HepG2 (cell line): ENCODE results near the gene ADAMTSL3.
"Not testable (repeated sequence)": the region's sequence is repeated elsewhere in the genome, so short reads cannot be mapped to it uniquely, and the experiment has no call there.

Experiments used
- CTCF ChIP-seq: sonication (generic); formaldehyde crosslinking; IDR thresholded peaks from 2 replicates; pipeline ENCODE4 v1.5.0; 2020; ENCODE audit warnings: mild to moderate bottlenecking, missing genetic modification reagents, moderate library complexity
- EP300 ChIP-seq, 3 experiments: sonication (generic) in 1 of 3; formaldehyde crosslinking in 1 of 3; IDR thresholded peaks; 2 replicates each; pipeline versions ENCODE4 v1.5.1 to v1.6.1; 2011 to 2020; ENCODE audit warnings: low read depth in 2 of 3, low read length in 2 of 3, borderline replicate concordance in 1 of 3, improper control_type of control experiment in 1 of 3, mild to moderate bottlenecking in 1 of 3, missing genetic modification reagents in 1 of 3, moderate library complexity in 1 of 3
- EZH2 ChIP-seq: conservative IDR thresholded peaks from 2 replicates; pipeline ENCODE4 v1.6.1; 2012; ENCODE audit warnings: mild to moderate bottlenecking, low read depth, low read length, moderate library complexity
- GABPB1 ChIP-seq: IDR thresholded peaks from 2 replicates; pipeline ENCODE4 v1.6.1; 2016; ENCODE audit warnings: mild to moderate bottlenecking, missing genetic modification reagents, moderate library complexity, missing compliant biosample characterization
- HMG20A ChIP-seq: IDR thresholded peaks from 2 replicates; pipeline ENCODE4 v1.6.1; 2016; ENCODE audit warnings: borderline replicate concordance
- NFAT5 ChIP-seq: sonication (generic); formaldehyde crosslinking; IDR thresholded peaks from 2 replicates; pipeline ENCODE4 v1.4.0; 2020; ENCODE audit warnings: missing genetic modification reagents
- NFE2L1 ChIP-seq: sonication (generic); formaldehyde crosslinking; IDR thresholded peaks from 2 replicates; pipeline ENCODE4 v1.4.0; 2020; ENCODE audit warnings: missing genetic modification reagents, mild to moderate bottlenecking, borderline replicate concordance
- POLR2A ChIP-seq, 2 experiments: IDR thresholded peaks; 2 replicates each; pipeline ENCODE4 v1.6.1; 2011; ENCODE audit warnings: low read depth in 2 of 2, low read length in 2 of 2, mild to moderate bottlenecking in 1 of 2, moderate library complexity in 1 of 2; ENCODE audit not compliant: insufficient read depth in 1 of 2
- RFX1 ChIP-seq: fragments of 450-650 bp; IDR thresholded peaks from 2 replicates; pipeline ENCODE4 v1.6.1; 2017
- SNAPC4 ChIP-seq: sonication (generic); formaldehyde crosslinking; IDR thresholded peaks from 2 replicates; pipeline ENCODE4 v1.4.0; 2020; ENCODE audit warnings: mild to moderate bottlenecking, missing genetic modification reagents
- SUZ12 ChIP-seq: fragments of 150-350 bp; IDR thresholded peaks from 2 replicates; pipeline ENCODE4 v1.6.1; 2014; ENCODE audit warnings: low read depth, low read length
- WIZ ChIP-seq: sonication (generic); formaldehyde crosslinking; IDR thresholded peaks from 2 replicates; pipeline ENCODE4 v1.5.1; 2020; ENCODE audit warnings: mild to moderate bottlenecking, missing genetic modification reagents
- TF ChIP-seq, protein P1 (sequence below): sonication (generic); formaldehyde crosslinking; IDR thresholded peaks from 2 replicates; pipeline ENCODE4 v1.4.0; 2020; ENCODE audit warnings: missing genetic modification reagents

DNA sequence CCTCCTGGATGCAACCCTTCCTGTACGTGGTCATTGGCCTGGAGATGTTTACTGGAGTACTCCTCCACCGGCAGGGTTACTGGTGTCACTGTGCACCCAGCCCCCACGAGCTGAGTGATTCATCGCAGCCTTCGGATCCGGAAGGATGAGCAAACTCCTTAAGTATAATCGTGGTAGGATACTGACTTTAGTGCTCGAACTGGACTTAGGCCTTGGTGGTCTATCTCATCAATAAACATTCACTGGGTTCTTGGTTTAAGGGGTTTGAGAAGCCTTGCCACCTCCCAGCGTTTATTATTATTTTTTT is 426.8 kb downstream of the ADAMTSL3 start:
- not testable (repeated sequence) for TF ChIP-seq POLR2A (IDR thresholded peaks at IDR 0.05; ENCODE audit: insufficient read depth in 1 of 2, low read depth in 2 of 2, low read length in 2 of 2); HMG20A (CRISPR knock-in tag); RFX1; NFE2L1 (CRISPR knock-in tag); SNAPC4 (CRISPR knock-in tag); NFAT5 (CRISPR knock-in tag); EP300 (IDR thresholded peaks at IDR 0.05; ENCODE audit: low read depth in 2 of 2, low read length in 2 of 2); EP300 (CRISPR knock-in tag; IDR thresholded peaks at IDR 0.05; ENCODE audit: borderline replicate concordance); GABPB1; WIZ (CRISPR knock-in tag); EZH2; CTCF; SUZ12
- TF ChIP-seq, protein P1, sequence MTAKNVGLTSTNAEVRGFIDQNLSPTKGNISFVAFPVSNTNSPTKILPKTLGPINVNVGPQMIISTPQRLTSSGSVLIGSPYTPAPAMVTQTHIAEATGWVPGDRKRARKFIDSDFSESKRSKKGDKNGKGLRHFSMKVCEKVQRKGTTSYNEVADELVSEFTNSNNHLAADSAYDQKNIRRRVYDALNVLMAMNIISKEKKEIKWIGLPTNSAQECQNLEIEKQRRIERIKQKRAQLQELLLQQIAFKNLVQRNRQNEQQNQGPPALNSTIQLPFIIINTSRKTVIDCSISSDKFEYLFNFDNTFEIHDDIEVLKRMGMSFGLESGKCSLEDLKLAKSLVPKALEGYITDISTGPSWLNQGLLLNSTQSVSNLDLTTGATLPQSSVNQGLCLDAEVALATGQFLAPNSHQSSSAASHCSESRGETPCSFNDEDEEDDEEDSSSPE, result not testable (repeated sequence)
